Dedifferentiated amniotic fluid mesenchymal stem cell (primary cell): ENCODE data around the gene FBXL13.
A peak's percentile ranks its signal among the peaks of the same experiment; 100 is the strongest.
"Not testable (repeated sequence)": the region's sequence is repeated elsewhere in the genome, so short reads cannot be mapped to it uniquely, and the experiment has no call there.

Source experiments
- DNase-seq: peaks from one replicate; pipeline ENCODE4 v3.0.0-alpha.2; 2016; ENCODE audit errors: extremely low spot score

The FBXL13 gene

DNA sequence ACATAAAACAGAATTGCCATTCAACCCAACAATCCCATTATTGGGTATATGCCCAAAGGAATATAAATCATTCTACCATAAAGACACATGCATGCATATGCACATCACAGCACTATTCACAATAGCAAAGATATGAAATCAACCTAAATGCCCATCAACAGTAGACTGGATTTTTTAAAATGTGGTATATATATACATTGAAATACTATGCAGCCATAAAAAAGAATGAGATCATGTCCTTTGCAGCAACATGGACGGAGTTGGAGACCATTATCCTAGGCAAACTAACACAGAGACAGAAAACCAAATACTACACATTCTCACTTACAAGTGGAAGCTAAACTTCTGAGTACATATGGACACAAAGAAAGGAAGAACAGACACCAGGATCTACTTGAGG lies 51.0 kb downstream of the FBXL13 start:
- DNase-seq = not testable (repeated sequence)

GRCh38 chr7:103021490-103021889 lies 53.1 kb downstream of the FBXL13 start:
- not testable (repeated sequence) for DNase-seq

GRCh38 chr7:103020876-103021275 lies 53.7 kb downstream of the FBXL13 start:
- not testable (repeated sequence) for DNase-seq

DNA sequence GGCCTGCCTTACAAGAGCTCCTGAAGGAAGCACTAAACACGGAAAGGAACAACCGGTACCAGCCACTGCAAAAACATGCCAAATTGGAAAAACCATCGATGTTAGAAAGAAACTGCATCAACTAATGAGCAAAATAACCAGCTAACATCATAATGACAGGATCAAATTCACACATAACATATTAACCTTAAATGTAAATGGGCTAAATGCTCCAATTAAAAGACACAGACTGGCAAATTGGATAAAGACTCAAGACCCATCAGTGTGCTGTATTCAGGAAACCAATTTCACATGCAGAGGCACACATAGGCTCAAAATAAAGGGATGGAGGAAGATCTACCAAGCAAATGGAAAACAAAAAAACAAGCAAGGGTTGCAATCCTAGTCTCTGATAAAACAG lies 56.3 kb downstream of the FBXL13 start:
- not testable (repeated sequence) for DNase-seq

DNA sequence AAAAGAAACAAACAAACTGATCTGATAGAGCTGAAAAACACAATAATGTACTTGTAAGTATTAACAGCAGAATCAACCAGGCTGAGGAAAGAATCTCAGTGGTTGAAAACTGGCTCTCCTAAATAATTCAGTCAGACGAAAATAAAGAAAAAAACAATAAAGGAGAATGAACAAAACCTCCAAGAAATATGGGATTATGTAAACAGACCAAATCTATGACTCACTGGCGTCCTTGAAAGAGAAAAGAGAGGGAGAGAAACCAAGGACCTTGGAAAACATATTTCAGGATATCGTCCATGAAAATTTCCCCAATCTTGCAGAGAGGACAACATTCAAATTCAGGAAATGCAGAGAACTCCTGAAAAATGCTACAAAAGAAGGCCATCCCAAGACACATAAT lies 62.9 kb downstream of the FBXL13 start:
- DNase-seq = no peak

DNA sequence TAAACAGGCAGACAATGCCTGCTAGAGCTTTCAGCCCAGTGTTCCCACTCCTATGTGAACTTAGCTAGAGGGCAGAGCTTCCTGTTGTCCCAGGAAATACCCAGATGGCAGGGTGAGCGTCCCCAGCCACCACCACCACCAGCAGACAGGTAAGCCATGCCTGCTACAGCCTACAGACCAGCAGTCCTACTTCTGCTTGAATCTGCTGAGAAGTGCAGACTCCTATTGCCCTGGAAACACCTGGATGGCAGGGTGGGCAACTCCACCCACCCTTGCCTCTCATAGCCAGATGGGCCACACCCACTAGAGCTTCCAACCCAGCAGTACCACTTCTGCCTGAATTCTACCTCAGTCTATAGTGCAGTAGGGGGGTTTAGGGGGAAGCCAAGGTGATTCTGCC lies 64.4 kb downstream of the FBXL13 start:
- no peak for DNase-seq

GRCh38 chr7:103009466-103010185 lies 65.0 kb downstream of the FBXL13 start:
- DNase-seq = no peak

GRCh38 chr7:103003004-103003403 lies 71.6 kb downstream of the FBXL13 start:
- no peak for DNase-seq

- no peak for DNase-seq
Measured at GRCh38 chr7:103001210-103001609, 73.4 kb downstream of the FBXL13 start.

DNA sequence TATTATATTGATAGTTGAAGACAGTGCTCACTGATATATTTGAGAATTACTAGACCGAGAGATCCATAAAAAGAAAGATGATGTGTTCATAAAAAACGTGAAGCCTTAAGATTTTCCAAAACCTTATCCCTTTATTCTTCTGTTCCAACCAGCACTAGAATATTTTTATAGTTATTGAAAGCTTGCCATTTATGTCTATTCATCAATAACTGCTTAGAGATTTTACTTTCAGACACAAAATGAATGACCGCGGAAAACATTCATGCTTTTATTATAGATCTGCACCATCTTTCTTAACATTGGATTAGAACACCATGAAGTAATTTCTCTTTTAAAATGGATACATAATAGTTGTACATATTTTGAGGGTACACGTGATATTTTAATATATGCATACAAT lies 77.6 kb downstream of the FBXL13 start:
- no peak for DNase-seq

DNA sequence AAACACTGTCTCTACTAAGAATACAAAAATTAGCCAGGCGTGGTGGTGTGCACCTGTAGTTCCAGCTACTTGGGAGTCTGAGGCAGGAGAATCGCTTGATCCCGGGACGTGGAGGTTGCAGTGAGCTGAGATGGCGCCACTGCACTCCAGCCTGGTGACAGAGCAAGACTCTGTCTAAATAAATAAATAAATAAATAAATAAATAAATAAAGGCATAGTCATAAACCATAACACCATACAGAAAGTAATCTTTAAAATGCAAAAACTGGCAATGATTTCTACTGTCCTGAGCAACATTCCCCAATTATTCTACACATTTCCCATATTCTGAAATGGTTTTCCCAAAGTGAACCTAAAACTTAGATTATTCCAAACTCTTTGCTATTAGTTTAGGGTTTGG lies 79.0 kb downstream of the FBXL13 start:
- DNase-seq = not testable (repeated sequence)

GRCh38 chr7:102994567-102994966 lies 80.0 kb downstream of the FBXL13 start:
- DNase-seq = no peak

DNA sequence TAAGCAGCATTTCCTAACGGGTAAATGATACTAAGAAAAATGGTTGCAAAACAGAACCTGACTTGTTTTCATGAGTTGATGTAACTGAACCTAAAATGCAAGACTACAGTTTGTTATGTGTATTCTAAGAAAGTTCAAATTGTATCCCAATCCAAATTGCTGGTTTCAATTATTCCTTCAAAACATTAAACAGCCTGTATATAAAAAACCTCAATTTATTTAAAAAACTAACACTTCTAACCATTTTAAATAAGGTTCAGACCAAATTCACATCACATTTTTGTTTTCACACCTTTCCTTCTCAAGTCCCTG lies 80.9 kb downstream of the FBXL13 start:
- no peak for DNase-seq

GRCh38 chr7:102992938-102993717 lies 81.5 kb downstream of the FBXL13 start:
- DNase-seq = peak; percentile 59

- DNase-seq = no peak
Measured at GRCh38 chr7:102992509-102992937, 82.1 kb downstream of the FBXL13 start.

DNA sequence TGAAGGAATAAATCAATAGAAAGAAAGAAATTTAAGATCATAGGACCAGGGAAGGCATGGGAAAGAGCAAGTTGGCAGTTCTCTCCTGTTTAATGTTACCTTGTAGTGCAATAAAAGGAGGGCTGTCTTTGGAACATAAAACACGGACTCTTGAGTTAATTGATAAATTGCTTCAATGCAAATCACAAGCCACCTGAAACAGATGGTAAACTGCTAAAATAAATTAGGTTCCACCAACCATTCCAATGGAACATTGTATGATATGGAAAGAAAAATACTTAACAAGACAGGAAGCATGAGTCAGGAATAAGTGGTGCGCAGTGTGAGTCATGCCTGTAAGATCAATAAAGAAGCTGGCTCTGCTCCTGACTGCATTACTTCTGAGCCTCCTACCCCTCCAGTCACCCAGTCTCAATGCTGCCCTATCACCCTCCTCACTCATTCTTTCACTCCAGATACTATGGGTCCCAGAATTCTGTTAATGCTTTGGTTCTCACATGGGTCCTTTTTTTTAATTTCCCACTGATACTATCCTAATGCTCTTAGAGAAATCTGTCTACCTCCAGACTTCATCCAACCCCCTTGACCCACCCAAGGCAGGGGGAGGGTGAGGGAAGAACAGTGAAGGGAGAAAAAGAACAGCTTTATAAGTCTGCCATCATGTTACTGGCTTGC lies 82.9 kb downstream of the FBXL13 start:
- DNase-seq = peak; percentile 74

- DNase-seq = no peak
Measured at GRCh38 chr7:102991077-102991539, 83.5 kb downstream of the FBXL13 start.

DNA sequence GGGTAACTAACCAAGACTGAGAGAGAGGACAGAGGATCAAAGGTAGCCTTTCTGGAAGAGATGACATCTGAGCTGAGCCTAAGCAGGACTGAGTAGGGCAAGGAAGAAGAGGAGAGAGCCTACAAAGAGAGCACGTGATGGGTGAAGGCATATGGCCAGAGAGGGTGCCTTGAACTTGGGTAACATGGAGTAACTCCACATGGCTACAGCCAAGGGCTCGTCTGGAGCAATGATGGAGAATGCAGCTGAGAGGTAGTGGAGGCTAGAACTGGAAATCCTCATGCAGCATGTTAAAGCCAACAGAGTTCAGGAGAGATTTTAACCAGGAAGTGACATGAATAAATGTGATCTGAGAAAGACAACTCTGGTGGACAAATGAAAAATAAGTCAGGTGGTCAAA lies 84.0 kb downstream of the FBXL13 start:
- DNase-seq = no peak

DNA sequence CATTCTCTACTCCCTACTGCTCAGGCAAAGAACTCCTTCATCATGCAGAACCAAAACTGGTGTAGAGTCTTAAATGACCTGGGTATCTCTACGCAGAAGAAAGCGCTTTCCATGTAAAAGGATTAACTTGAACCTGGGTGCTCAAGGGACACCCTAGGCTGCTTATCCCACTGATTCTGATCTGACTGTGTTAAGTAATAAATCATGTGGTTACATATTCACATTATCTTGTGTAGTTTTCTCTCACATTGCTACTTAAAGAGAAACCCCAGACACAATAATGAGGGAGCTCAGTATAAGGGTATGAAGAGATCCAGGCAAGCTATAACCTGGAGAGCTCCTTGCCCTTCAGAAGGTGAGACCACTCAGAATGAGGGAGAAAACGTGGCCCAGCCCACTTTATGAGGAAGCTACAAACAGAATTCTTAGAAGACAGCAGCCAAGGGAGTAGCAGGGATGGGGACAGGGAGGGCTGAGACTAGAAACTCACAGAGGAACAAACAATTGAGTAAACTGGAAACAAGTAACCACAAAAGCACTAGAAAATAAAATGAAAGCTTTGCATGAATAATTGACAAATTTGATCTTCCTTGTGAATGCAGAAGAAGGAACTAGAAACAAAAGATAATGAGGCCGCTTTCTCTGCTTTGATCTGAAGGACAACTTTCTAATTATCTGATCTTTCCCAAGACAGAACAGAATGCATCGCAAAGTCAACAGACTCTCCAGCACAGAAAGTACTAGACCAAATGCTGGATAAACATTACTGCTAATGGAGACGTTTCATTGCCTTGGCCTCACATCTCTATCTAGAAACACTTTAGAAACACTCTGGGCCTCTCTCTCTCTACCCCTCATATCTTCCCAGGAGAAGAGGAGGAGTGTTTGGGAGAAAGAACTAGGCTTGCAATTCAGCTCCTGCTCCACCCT lies 85.7 kb downstream of the FBXL13 start:
- DNase-seq = no peak

DNA sequence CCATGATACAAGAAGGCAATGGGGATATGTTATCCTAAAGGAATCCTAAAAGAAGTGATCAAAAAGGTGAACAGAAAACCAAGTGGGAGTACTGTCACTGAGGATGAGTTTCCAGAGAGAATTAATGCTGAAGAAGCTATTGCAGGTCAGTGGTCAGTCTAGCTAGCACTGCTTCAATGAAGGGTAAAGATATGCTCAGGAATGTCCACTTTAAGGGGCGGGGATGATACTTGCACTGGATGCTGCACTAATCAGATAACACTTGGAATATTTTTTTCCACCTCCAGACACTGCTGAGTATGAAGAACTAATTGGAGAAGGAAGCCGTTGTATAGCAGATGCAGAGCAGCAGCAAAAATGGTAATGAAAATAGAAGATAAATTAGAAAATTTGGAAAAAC lies 86.5 kb downstream of the FBXL13 start:
- no peak for DNase-seq

DNA sequence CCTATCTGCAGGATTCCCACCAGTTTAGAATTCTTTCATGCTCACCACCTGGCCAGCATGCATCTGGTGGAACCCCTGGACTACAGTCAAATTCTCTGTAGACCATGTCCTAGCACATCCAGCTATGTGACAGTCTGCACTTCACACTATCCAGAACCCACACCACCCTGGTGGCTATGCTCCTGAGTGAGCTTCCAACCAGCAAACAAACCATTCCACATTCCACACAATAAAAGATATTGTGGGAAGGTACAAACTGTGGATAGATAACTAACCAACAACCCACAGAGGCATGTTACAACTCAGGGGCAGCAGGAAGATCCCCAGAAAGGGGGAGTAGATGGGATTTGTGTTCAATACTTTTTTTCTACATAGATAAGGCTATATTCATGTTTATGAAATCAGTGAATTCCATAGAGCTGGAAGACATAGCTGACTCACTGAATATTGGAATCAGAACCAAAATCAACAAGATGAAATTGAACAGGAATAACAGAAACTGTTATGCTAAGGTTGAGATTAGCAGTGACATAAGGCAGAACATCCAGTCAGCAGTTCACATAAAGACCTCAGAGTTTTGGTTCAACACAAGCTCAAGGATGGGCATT lies 89.3 kb downstream of the FBXL13 start:
- no peak for DNase-seq
